Smooth muscle cell (in vitro differentiated cells): ENCODE results near the gene PRRT1. TPM values are rescaled to one million over a fixed set of nuclear protein-coding genes. Genes with fewer than 3 reads are reported as not detected.

Experiments
- DNase-seq: peaks from one replicate; lab custom pipeline; 2025; ENCODE audit not compliant: unreplicated experiment; lab: John Stamatoyannopoulos, UW
- H2AFZ ChIP-seq: fragments of 200-600 bp; sonication (generic); 2 replicates; pipeline ENCODE4 v1.6.0; 2016; ENCODE audit warnings: antibody characterized with exemption, low read depth, mild to moderate bottlenecking
- H3F3A ChIP-seq: fragments of 200-600 bp; sonication (generic); 2 replicates; pipeline ENCODE4 v1.6.0; 2017; ENCODE audit warnings: antibody characterized with exemption, low read depth
- H3K27ac ChIP-seq: fragments of 200-600 bp; sonication (generic); 2 replicates; pipeline ENCODE4 v1.5.1; 2016; ENCODE audit warnings: low read depth, mild to moderate bottlenecking
- H3K27me3 ChIP-seq: fragments of 200-600 bp; sonication (generic); 2 replicates; pipeline ENCODE4 v1.6.1; 2016; ENCODE audit warnings: low read depth, mild to moderate bottlenecking
- H3K36me3 ChIP-seq: fragments of 200-600 bp; sonication (generic); 2 replicates; pipeline ENCODE4 v1.5.1; 2016; ENCODE audit warnings: low read depth
- H3K4me1 ChIP-seq: fragments of 200-600 bp; sonication (generic); 2 replicates; pipeline ENCODE4 v1.5.1; 2016; ENCODE audit warnings: low read depth
- H3K4me2 ChIP-seq: fragments of 200-600 bp; sonication (generic); 2 replicates; pipeline ENCODE4 v1.6.0; 2016; ENCODE audit warnings: mild to moderate bottlenecking
- H3K4me3 ChIP-seq: fragments of 200-600 bp; sonication (generic); 2 replicates; pipeline ENCODE4 v1.5.1; 2016; ENCODE audit warnings: mild to moderate bottlenecking
- H3K79me2 ChIP-seq: fragments of 200-600 bp; sonication (generic); 2 replicates; pipeline ENCODE4 v1.6.0; 2016; ENCODE audit warnings: low read depth, mild to moderate bottlenecking
- H3K9ac ChIP-seq: fragments of 200-600 bp; sonication (generic); 2 replicates; pipeline ENCODE4 v1.6.0; 2016; ENCODE audit warnings: low read depth
- H3K9me3 ChIP-seq: fragments of 200-600 bp; sonication (generic); replicated peaks from 2 replicates; pipeline ENCODE4 v1.5.1; 2016; ENCODE audit warnings: low read depth
- H4K20me1 ChIP-seq: fragments of 200-600 bp; sonication (generic); 2 replicates; pipeline ENCODE4 v1.6.0; 2016; ENCODE audit warnings: low read depth
- WGBS: methylation state at CpG from one replicate; pipeline ENCODE4 v1.1.7; 2016; ENCODE audit warnings: low lambda C conversion rate; 5-methylcytosine and 5-hydroxymethylcytosine counted together
- polyA plus RNA-seq: library from polyadenylated mRNA; unstranded; fragments of >200 nt; fragmentation: Nextera tagmentation; extraction: Ambion mirVana; gene quantifications from 2 replicates; pipeline ENCODE4 v1.2.1, GENCODE V29; 2016
- total RNA-seq: library from RNA; depleted of rRNA; stranded (reverse); fragments of >200 nt; gene quantifications from 2 replicates; pipeline ENCODE4 v1.2.3, GENCODE V29; 2014
- TF ChIP-seq, protein P1 (sequence below): fragments of 200-600 bp; sonication (generic); IDR thresholded peaks from 2 replicates; pipeline ENCODE4 v1.5.1; 2017; ENCODE audit warnings: borderline replicate concordance, mild to moderate bottlenecking, antibody characterized with exemption; ENCODE audit not compliant: insufficient read depth, poor library complexity, severe bottlenecking

PRRT1 gene
- total and polyA plus RNA-seq, 2 experiments from 2014 or later: 3.3 TPM; not detected in 1

GRCh38 chr6:32118782-32119628 lies 32.7 kb downstream of the PRRT1 start:
- Histone ChIP-seq H3K36me3 (no peaks in the 10 kb centered on the region), H3K79me2 (no peaks in the 10 kb centered on the region), H3F3A (no peaks in the 10 kb centered on the region), H3K4me1 (no peaks in the 10 kb centered on the region), H4K20me1 (no peaks in the 10 kb centered on the region), H3K9ac (no peak overlapping the region), H3K4me3 (no peak overlapping the region), H3K27ac (no peak overlapping the region), H3K4me2 (no peak overlapping the region), H3K27me3 (no peaks in the 10 kb centered on the region), H2AFZ (no peak overlapping the region), H3K9me3 (no peaks in the 10 kb centered on the region)
- WGBS: 29% methylated on average over 17 of the region's 17 CpGs
- TF ChIP-seq, protein P1, sequence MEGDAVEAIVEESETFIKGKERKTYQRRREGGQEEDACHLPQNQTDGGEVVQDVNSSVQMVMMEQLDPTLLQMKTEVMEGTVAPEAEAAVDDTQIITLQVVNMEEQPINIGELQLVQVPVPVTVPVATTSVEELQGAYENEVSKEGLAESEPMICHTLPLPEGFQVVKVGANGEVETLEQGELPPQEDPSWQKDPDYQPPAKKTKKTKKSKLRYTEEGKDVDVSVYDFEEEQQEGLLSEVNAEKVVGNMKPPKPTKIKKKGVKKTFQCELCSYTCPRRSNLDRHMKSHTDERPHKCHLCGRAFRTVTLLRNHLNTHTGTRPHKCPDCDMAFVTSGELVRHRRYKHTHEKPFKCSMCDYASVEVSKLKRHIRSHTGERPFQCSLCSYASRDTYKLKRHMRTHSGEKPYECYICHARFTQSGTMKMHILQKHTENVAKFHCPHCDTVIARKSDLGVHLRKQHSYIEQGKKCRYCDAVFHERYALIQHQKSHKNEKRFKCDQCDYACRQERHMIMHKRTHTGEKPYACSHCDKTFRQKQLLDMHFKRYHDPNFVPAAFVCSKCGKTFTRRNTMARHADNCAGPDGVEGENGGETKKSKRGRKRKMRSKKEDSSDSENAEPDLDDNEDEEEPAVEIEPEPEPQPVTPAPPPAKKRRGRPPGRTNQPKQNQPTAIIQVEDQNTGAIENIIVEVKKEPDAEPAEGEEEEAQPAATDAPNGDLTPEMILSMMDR: peak; percentile 96
- DNase-seq: peak; percentile 37

DNA sequence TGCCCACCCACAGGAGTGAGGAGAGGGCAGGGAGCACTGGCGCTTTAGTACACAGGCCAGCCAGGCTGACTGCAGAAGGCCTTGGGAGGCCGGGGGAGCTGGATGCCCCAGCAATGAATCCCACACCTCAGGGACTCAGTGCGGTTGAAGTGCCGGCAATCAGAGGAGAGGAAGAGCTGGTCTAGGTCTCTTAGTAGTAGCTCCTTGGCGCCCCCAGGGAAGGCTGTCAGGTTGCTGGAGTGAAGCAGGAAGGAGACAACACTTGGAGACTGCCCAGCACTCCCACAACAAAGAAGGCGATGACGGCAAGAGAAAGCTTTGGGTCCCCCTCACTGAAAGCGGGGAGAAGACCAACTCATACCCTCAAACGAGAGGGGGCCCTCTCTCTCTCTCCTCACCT lies 34.3 kb downstream of the PRRT1 start:
- WGBS: 98% methylated on average over 8 of the region's 9 CpGs
- no peaks in the 10 kb centered on the region for H3K79me2 ChIP-seq
- H4K20me1 ChIP-seq: no peaks in the 10 kb centered on the region
- no peaks in the 10 kb centered on the region for H3K27me3 ChIP-seq
- TF ChIP-seq, protein P1: no peak
- H3K9ac ChIP-seq: no peak overlapping the region
- H3K9me3 ChIP-seq: no peaks in the 10 kb centered on the region
- no peak overlapping the region for H3K4me3 ChIP-seq
- peaks cover 2% of the 10 kb centered on the region for H3F3A ChIP-seq
- no peak overlapping the region for H2AFZ ChIP-seq
- H3K36me3 ChIP-seq: no peaks in the 10 kb centered on the region
- H3K27ac ChIP-seq: no peak overlapping the region
- no peak for DNase-seq
- H3K4me1 ChIP-seq: no peaks in the 10 kb centered on the region
- H3K4me2 ChIP-seq: no peak overlapping the region

GRCh38 chr6:32116674-32117073 lies 35.1 kb downstream of the PRRT1 start:
- no peaks in the 10 kb centered on the region for H4K20me1 ChIP-seq
- H3K4me2 ChIP-seq: no peak overlapping the region
- TF ChIP-seq, protein P1: peak; percentile 30
- H3K79me2 ChIP-seq: no peaks in the 10 kb centered on the region
- H3F3A ChIP-seq: peaks cover 7% of the 10 kb centered on the region
- no peak overlapping the region for H3K27ac ChIP-seq
- no peak overlapping the region for H3K4me3 ChIP-seq
- H3K27me3 ChIP-seq: no peaks in the 10 kb centered on the region
- DNase-seq: no peak
- WGBS: 95% methylated on average over 7 of the region's 7 CpGs
- H3K36me3 ChIP-seq: no peaks in the 10 kb centered on the region
- no peak overlapping the region for H3K9ac ChIP-seq
- no peaks in the 10 kb centered on the region for H3K4me1 ChIP-seq
- H2AFZ ChIP-seq: no peak overlapping the region
- H3K9me3 ChIP-seq: no peaks in the 10 kb centered on the region

DNA sequence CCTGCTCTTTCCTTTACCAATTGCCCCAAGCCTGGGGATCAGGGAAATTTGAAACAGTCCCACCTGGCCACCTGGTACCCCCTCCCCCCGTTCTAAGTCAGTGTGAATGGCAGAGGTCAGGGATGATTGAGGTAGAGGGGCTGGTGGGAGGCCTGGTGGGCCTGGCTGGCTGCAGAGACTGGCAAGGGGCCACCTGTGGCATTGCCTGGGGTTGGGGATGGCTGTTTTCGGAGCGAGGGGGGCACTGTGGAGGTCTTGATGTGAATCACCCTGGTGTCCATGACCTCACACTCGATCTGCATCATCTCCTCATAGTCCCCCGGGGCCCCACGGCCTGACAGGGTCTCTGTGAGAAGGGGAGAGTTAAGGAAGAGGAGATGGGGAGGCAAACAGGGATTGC lies 36.1 kb downstream of the PRRT1 start:
- TF ChIP-seq, protein P1: no peak
- Histone ChIP-seq H3K27ac (peak overlapping the region; percentile 76), H3K9me3 (no peaks in the 10 kb centered on the region), H3K4me1 (no peaks in the 10 kb centered on the region), H3K4me3 (no peak overlapping the region), H3K27me3 (no peaks in the 10 kb centered on the region), H3K79me2 (no peaks in the 10 kb centered on the region), H3F3A (peaks cover 7% of the 10 kb centered on the region), H3K9ac (no peak overlapping the region), H3K4me2 (no peak overlapping the region), H2AFZ (no peak overlapping the region), H3K36me3 (no peaks in the 10 kb centered on the region), H4K20me1 (no peaks in the 10 kb centered on the region)
- WGBS: 95% methylated on average over 6 of the region's 6 CpGs
- DNase-seq: no peak
